ENCODE measurements around the gene CSNK1D.
A peak's percentile ranks its signal among the peaks of the same experiment; 100 is the strongest.

The CSNK1D gene

DNA sequence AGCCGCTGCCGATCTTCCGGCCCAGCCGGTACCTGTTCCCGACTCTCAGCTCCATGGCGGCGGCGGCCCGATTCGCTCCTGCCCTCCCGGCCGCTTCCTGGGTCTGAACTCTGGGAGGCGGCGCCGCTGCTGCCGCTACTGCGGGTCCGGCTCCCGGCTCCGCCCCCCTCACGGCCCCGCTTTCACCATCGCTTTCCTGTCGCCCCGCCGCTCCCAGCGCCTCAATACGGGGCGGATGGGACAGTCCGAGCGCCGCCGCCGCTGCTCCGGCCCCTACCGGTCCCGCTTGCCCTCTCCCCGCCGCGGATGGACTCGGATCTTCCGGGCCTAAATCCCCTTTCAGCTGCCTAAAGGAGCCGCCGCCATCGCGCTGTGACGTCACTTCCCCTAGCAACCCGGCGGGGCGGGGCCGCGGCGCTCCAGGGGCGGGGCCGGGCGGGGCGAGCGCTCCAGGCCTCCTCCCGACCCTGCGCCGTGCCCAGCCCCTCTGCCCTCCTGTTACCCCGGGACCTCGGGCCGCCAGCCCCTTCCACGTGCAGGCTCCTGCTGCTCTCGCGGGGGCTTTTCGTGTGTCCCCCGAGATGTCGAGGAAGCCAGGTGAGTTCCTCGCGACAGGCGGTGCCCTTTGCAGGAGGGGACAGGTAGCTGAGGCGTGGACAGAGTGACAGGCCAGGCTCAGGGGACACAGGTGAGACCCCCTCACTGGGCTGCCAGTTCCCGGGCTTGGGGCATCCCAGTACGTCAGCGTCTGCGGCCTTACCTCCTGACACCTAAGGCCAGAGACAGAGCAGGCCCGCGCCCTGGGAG is at the start of gene CSNK1D:
Gene CSNK1D, minus strand, starts transcription at position 374 of the 807 bp plus-strand sequence. Its CDS starts 319 bp downstream, at position 55.
- TF ChIP-seq, protein P1, sequence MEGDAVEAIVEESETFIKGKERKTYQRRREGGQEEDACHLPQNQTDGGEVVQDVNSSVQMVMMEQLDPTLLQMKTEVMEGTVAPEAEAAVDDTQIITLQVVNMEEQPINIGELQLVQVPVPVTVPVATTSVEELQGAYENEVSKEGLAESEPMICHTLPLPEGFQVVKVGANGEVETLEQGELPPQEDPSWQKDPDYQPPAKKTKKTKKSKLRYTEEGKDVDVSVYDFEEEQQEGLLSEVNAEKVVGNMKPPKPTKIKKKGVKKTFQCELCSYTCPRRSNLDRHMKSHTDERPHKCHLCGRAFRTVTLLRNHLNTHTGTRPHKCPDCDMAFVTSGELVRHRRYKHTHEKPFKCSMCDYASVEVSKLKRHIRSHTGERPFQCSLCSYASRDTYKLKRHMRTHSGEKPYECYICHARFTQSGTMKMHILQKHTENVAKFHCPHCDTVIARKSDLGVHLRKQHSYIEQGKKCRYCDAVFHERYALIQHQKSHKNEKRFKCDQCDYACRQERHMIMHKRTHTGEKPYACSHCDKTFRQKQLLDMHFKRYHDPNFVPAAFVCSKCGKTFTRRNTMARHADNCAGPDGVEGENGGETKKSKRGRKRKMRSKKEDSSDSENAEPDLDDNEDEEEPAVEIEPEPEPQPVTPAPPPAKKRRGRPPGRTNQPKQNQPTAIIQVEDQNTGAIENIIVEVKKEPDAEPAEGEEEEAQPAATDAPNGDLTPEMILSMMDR (conservative IDR thresholded peaks at IDR 0.05; ENCODE audit: low read depth) = no peak
- DNase-seq (ENCODE audit: low spot score) = peak; percentile 89
- CTCF ChIA-PET = interaction anchor here (0.6 kb wide), 1 partner anchor 24 kb away, joined by 4 read pairs; no protein-coding TSS in a partner anchor
- POLR2A ChIA-PET (ENCODE audit: low non-redundant PET) = interaction anchor here (1.1 to 1.6 kb wide), 2 partner anchors 9 to 25 kb away, joined by 4 read pairs; no protein-coding TSS in a partner anchor
- H3K27ac ChIP-seq = peak within 1 kb of the TSS; percentile 94

DNA sequence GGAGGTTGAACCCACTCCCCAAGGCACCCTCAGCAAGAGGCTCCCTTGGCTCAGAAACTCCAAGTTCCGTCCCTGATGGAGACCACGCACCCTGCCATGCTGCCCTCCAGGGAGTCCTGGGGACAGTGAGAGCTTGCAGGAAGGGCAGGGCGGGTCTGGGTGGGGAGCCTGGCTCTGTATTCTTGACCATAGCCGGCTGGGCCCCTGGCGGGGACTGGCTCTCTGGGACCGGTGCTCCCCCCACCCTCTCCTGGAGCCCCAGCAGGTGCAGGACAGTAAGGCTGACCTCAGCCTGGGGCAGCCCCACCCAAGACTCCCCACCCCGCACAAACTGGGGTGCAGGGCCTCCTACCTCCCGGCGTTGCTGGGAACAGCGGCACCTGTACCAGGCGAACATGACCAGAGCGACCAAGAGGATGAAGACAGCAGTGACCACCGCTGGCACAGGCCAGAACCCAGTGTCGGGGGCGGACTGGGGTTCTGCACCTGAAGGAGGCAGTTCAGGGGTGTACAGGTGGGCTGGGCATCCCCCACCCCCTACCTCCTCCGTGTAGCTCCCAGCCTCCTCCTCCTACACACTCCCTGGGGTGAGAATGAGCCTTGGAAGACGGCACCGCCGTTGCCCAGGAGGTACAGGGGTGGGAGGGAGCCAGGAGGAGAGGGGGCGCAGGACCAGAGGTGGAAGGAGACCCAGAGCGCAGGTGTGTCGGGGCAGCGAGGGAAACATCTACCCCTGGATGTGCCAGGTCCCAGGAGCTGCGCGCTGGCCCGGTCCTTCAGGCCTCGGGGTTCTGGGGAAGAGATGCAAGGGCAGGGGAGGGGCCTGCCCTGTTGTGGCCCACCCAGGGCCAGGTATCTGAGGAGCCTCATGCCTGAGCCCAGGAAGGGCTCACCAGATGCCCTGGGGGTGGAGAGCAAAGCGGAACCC is 49.3 kb upstream of the CSNK1D start:
- peak overlapping the region; percentile 50 for H3K27ac ChIP-seq
- TF ChIP-seq, protein P1 (conservative IDR thresholded peaks at IDR 0.05; ENCODE audit: low read depth) = no peak
- DNase-seq (ENCODE audit: low spot score) = no peak
- POLR2A ChIA-PET (ENCODE audit: low non-redundant PET) = interaction anchor here (0.6 to 0.8 kb wide), 2 partner anchors 25 to 51 kb away, joined by 3 to 5 read pairs; no protein-coding TSS in a partner anchor
- CTCF ChIA-PET = interaction anchor here (0.6 to 1.0 kb wide), 3 partner anchors 21 to 72 kb away, joined by 3 to 6 read pairs (median 4); no protein-coding TSS in a partner anchor

DNA sequence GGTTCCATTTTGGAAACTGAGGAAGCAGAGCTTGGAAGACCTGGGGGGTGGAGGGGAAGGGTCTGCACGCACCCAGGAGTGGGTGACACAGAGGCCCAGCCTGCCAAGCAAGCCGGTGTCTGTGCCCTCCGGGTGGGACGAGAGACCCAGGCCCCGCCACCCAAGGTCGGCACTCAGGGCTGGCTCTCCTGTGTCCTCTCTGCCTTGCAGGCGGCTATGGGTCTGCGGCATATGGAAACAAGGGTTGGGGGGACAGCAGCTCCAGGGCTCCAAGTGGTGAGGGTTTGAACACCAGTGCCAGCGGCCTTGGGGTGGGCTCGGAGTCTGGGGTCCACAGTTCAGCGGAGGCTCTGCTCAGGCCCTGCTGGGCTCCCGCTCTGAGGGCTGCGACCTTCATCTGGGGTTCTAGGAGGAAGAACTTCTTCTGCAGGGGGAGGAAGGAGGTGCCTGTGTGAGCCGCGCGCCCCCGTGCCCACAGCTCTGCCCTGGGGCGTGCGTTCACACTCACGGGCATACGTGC is 48.5 kb upstream of the CSNK1D start:
- no peak for DNase-seq (ENCODE audit: low spot score)
- TF ChIP-seq, protein P1 (conservative IDR thresholded peaks at IDR 0.05; ENCODE audit: low read depth) = no peak
- POLR2A ChIA-PET (ENCODE audit: low non-redundant PET) = no interaction called here
- H3K27ac ChIP-seq = peak overlapping the region; percentile 50
- CTCF ChIA-PET = interaction anchor here (0.6 to 1.0 kb wide), 3 partner anchors 16 to 20 kb away, joined by 3 to 6 read pairs (median 3); no protein-coding TSS in a partner anchor

GRCh38 chr17:82320956-82321927 is 47.7 kb upstream of the CSNK1D start:
- POLR2A ChIA-PET (ENCODE audit: low non-redundant PET) = no interaction called here
- no peak for DNase-seq (ENCODE audit: low spot score)
- H3K27ac ChIP-seq = peak overlapping the region; percentile 50
- TF ChIP-seq, protein P1 (conservative IDR thresholded peaks at IDR 0.05; ENCODE audit: low read depth) = peak; percentile 95
- CTCF ChIA-PET = interaction anchor here (0.6 to 1.0 kb wide), 8 partner anchors 17 to 121 kb away, joined by 3 to 6 read pairs (median 3); no protein-coding TSS in a partner anchor

- TF ChIP-seq, protein P1 (conservative IDR thresholded peaks at IDR 0.05; ENCODE audit: low read depth) = no peak
- POLR2A ChIA-PET (ENCODE audit: low non-redundant PET) = no interaction called here
- CTCF ChIA-PET = interaction anchor here (0.6 to 1.0 kb wide), 4 partner anchors 18 to 22 kb away, joined by 3 to 5 read pairs (median 4); no protein-coding TSS in a partner anchor
- peak overlapping the region; percentile 50 for H3K27ac ChIP-seq
- DNase-seq (ENCODE audit: low spot score) = no peak
Observed at GRCh38 chr17:82320140-82320840, 46.8 kb upstream of the CSNK1D start.

Data from RWPE1 (cell line).